DND-41 (cell line): ENCODE measurements around the gene PANK1.

Experiments used
- EZH2 ChIP-seq: IDR thresholded peaks from 3 replicates; pipeline ENCODE4 v1.6.1; 2012; ENCODE audit warnings: borderline replicate concordance, low read depth, mild to moderate bottlenecking, moderate library complexity, low read length, inconsistent platforms; ENCODE audit not compliant: severe bottlenecking
- TF ChIP-seq, protein P1 (sequence below): IDR thresholded peaks from 2 replicates; pipeline ENCODE4 v1.5.1; 2012; ENCODE audit warnings: borderline replicate concordance, low read length, moderate library complexity, mild to moderate bottlenecking; ENCODE audit not compliant: poor library complexity, severe bottlenecking; ENCODE audit errors: extremely low read depth

DNA sequence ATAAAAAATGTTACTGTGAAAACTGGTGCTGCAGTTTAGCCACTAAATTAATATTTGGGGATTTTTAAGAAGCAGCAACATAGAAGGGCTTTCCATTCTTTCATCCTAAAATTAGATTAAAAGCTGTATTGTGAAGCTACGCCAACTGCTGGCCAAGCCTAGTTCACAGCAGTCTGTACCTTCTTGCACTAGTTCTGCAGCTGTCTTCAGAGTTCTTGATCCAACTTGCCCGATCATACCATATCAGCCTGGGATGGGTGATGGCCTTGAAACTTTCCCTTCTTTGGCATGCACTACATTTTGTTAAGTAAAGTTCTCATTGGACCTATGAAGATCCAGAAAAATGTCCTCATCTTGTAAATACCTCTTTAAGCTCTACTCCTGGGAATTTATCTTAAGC, 20.3 kb upstream of the PANK1 start:
- TF ChIP-seq, protein P1, sequence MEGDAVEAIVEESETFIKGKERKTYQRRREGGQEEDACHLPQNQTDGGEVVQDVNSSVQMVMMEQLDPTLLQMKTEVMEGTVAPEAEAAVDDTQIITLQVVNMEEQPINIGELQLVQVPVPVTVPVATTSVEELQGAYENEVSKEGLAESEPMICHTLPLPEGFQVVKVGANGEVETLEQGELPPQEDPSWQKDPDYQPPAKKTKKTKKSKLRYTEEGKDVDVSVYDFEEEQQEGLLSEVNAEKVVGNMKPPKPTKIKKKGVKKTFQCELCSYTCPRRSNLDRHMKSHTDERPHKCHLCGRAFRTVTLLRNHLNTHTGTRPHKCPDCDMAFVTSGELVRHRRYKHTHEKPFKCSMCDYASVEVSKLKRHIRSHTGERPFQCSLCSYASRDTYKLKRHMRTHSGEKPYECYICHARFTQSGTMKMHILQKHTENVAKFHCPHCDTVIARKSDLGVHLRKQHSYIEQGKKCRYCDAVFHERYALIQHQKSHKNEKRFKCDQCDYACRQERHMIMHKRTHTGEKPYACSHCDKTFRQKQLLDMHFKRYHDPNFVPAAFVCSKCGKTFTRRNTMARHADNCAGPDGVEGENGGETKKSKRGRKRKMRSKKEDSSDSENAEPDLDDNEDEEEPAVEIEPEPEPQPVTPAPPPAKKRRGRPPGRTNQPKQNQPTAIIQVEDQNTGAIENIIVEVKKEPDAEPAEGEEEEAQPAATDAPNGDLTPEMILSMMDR: no peak
- TF ChIP-seq EZH2: no peak
